ENCODE results near the gene CLEC16A.

Gene CLEC16A

DNA sequence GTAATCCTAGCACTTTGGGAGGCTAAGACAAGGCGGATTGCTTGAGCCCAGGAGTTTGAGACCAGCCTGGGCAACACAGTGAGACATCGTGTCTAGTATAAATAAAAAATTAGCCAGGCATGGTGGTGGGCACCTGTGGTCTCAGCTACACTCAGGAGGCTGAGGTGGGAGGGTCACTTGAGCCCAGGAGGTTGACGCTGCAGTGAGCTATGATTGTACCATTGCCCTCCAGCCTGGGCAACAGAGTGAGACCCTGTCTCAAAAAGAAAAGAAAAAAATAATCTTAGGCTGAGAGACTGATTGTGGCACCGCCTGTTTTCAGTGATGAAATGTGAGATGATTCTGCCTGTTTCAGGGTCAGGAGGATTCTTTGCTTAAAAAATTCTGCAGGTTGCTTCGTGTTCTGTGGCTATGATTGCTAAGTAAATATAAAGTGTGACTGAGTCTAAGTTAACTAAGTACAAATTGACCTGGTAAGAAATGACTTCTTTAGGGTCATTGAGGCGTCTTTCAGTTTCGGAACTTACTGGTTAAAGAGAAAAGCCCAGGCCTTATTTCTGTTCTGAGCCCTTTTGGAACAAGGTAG, 183.3 kb downstream of the CLEC16A start:
- no peak for DNase-seq (ENCODE audit: low spot score)

DNA sequence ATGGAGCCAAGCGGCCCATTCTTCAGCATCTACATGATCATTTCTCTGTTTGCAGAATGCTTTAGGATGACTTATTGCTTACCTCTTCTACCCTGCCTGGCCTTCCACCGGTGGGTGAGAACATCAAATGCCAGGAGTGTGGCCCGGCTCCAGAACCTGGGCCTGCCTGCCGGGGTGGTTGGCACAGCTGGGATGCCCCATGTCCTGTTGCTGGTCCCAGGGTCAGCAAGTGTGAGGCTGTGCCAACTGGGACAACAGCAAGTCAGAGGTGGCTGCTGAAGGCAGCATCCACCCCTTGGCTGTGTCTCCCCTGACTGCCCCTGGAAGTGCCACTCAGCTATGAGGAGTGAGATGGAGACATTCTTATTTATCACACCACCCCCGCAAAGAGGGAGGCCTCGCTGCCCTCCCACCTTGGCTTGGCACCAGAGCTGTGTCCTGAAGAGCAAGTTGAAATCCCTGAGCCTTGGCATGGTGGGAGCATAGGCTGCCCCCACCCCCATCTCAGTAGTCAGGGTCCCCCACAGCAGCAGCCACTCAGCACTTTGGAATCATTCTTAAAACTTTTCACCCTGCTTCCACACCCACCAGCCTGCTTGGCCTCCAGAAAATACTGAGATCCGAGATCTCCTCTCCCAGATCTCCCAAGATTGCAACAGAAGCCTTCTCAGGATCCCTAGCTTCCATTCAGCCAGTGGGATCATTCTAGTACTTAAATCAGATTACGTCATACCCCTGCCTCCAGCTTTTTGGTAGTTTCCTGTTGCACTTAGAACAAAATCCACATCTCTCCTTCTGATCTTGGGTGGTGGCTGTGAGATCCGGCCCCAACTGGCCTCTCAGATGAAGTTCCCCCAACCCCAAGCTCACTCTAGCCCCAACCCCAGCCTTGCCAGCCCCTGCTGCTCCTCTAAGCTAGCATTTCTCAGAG, 184.1 kb downstream of the CLEC16A start:
- DNase-seq (ENCODE audit: low spot score) = no peak

DNA sequence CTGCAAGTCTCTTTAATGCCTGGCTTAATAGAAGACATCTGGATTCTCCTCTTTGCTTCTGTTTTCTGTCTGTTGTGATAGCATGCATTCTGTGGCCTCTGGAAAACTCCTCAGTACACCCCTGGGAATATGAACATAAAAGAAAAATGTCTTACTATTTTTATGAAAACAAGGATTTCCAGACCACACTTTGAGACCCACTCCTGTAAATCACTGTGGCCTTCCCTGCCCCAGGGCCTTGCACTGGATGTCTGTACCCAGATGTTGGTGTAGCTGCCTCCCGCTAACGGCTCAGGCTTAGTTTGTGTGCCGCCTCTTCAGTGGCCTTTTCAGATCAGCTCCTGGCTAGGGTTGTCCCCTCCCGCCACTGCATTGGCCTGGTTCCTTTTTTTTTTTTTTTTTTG, 185.0 kb downstream of the CLEC16A start:
- no peak for DNase-seq (ENCODE audit: low spot score)

DNA sequence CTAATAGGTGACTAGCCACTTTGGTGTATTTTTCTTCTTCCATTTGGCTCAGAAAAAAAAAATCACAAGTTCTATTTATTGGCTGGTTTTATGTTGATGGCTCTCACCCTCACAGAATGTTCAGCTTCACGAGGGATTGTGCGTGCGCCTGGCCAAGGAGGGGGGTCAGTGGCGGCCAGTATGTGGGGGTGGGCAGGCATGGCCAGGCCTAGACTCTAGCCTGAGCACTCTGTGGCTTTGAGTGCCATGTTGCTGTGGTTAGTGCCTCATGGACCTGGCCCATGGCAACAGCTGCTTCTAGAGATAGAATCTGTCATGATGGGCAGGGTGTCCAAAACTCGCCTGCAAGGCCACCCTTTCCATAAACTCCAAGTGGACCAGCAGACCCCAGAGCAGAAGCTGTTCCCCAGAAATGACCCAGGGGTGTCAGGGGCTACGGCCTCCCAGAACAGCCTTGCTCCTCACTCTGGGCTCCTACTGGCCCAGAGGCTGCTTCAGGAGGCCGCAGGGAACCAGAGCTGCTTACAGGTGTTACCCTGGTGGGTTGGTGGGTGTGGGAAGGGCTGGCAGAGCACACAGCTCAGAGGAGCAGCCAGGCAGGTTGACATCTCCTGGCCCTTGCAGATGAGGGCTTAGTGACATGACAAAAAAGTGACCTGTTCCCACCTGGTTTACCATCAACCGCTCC, 186.8 kb downstream of the CLEC16A start:
- no peak for DNase-seq (ENCODE audit: low spot score)

DNA sequence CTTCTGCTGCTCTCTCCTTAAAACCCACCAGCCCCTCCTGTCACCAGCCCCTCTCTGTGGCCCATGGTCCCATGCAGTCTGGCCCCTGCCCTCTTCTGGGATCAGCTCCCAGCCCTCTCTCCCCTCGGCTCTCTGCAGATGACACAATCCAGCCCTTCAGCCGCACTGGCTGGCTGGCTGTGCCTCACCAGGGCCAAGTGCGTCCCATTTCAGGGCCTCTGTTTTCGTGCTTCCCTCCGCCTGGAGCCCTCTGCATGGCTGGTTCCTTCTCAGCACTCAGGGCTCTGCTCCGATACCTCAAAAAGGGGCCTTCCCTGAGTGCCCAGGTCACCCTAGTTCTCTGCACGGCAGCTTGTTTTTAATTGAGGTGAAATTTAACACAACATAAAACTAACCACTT, 187.3 kb downstream of the CLEC16A start:
- no peak for DNase-seq (ENCODE audit: low spot score)

DNA sequence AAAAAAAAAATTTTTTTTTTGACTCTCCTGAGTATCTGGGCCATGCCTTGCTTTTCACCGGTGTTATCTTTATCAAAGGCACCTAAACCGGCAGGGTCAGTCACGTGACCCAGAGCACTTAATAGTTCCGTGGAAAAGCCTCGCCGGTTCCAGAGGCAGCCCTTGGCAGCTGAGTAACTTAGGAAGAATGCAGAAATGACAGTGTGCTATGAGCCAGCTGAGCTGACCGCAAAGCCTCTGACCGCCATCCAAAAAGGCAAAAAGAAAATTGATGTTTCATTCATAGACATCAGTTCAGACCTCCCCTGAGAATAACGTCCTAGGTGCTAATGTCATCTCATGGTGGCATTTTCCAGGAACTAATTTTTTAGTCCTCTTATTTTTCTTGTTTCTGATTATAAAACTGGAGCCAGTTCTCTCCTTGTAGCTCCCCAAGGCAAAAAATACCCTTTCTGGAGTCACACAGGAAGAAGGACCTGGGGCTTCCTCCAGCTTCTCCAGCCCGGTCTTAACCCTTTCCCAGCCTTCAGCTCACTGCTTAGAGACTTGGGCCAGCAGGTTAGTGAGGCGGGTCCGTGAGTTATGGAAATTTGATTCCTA, 189.1 kb downstream of the CLEC16A start:
- peak; percentile 56 for DNase-seq (ENCODE audit: low spot score)

DNA sequence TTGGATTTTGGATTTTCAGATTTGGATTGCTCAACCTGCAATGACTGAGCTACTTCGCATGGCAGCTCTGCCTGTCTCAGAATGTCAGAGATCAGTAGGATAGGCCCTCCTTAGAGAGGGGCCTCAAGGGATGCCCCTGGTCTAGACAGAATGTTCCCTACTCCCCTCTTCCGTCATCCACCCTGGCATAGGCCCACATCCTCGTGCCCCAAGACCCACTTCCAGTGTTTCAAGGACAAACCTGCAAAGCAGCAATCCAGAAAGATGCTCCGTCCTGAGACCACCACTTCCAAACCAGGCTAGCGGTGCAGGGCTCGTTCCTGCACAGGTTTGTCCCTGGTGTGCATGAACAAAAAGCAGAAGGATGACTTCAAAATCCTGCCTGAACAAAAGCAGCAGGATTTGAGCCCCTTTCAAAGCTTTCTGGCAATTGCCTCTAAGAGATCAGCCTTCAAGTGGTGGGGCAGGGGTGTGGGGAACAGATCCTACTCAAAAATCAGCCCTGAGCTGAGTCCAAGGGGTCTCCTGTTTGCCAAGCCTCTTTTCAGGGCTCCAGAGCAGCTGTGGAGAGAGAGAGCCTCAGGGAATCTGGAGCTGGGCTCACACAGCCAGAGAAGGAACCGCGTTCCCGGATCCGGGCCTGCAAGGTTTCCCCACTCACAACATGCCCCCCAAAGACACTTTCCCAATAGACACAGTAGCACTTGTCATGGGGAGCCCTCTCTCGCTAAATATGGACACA, 190.5 kb downstream of the CLEC16A start:
- DNase-seq (ENCODE audit: low spot score) = no peak

DNA sequence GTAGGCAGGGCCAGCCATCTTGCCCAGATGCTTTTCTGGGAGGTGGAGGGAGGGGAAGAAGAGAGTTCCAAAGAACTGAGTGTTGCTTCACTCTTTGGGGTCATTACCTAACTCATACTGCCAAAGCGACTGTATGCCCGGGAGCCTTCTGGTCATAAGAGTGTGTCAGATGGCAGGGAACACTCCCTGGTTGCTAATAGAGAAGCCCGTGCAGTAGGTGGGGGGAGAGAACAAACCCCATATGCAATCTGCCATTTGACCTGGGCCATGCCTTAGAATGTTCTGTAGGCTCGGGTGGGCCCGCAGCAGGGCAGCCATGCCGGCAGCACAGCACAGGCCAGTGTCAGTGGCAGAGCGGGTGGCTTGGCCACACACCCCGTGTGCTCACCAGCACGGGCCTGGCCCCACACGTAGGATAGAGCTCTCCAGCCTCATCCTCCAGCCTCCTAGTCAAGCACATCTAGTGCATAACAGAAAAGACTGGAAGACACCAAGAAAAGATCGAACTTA, 191.2 kb downstream of the CLEC16A start:
- DNase-seq (ENCODE audit: low spot score) = no peak

DNA sequence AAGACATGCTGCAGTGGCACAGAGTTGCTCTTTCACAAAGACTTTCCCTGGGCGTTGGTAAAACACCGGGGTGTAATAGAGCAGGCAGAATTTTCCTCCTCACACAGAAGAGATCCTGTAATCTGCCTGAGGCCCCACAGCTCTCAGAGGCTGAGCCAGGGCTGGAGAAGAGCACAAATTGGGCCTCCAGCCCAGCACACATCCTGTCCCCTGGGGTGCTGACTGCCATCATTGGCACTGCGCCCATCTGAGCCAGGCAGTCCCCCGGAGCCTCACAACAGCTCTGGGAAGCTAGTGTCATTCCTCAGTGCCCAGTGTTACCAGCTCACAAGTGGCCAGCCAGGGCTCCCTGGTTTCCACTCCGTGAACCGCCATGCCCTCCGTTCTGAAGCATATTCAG, 192.2 kb downstream of the CLEC16A start:
- DNase-seq (ENCODE audit: low spot score) = no peak

DNA sequence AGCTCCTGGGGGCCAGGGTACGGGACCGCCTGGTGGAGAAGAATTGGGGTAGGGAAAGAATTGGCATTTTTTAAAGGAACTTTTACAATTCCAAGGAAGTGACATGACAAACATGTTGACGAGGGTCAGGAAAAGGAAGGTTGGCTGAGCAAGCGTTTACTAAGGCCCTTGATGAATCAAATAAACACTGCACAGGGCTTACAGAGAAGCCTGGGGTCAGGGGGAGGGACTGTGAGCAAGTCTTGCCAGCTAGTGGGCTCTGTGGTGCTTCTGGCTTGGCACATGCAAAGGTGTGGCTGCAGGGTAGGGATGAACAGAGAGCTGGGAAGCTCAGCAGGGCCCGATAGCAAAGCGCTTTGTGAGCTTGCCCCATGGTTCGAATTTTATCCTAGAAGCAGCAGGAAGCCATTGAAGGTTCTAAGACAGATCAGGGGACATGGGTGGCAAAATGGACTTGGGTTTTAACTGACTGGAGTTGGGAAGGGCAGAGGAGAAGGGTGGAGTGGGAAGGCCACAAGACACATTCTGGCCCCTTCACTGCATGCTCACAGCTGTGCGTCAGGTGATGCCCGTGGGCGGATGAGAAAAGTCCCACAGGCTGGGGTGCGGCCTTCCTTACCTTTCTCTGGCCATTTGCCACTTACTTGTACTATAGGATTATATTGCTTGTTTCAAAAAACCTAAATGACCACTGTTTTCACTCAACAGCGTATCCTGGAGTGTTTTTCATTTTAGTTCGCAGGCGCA, 193.8 kb downstream of the CLEC16A start:
- DNase-seq (ENCODE audit: low spot score) = no peak

DNA sequence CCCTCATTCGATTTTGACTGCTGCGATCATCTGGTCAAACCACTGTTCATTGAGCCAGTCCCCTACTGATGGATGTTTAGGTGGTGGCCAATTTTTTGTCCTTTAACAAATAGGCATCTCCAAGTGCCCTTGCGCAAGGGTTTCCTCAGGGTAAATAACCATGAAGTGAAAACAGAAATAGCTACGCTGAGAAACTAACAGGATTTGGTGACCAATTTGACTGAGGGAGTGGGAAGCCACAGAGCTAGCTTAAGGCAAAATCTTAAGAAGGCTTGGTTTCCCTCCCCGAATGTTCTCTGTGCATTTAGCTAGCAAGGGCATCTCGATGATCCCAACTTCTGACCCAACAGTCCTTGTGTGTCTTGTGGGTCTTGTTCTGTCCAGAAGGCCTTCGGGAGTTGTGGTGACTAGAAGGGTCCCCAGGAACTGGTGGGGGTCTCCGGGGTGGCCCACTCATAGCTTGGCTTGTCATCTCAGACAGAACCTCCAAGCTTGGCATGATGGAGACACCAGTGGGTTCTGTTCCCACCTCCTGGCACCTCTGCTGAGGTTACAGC, 194.5 kb downstream of the CLEC16A start:
- DNase-seq (ENCODE audit: low spot score) = no peak

DNA sequence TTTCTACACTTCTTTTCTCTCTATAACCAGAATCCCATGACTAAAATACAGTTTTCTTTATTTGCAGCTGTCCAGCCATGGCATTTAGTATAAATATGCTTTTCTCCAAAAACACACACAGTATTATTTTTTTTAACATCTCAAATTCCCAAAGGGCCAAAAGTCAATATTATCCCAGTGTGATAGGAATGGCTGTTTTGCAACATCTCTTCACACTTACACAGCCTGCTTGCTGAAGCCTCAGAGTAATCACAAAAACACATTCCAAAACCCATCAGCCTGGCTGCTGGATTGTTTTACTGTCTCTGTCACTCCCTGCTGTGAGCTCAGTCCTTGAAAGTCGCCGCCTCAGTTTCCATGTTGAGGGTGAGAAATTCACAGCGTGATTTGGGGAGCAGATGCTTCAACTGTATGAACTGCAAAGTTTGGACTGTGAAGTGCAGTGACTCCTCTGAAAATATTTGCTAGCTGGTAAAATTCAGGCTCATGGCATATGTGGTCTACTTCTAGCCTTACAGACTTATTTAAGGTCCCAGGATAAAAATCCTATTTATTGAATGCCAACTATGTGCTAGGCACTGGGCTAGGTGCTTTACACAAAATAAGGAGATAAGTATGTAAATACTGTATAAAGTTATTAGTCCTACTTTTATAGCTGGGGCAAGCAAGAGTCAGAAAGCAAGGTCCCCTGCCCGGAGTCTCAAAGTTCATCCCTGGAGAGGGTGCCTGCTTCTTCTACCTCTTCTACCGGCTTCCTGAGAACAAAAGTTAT, 195.1 kb downstream of the CLEC16A start:
- DNase-seq (ENCODE audit: low spot score) = no peak

DNA sequence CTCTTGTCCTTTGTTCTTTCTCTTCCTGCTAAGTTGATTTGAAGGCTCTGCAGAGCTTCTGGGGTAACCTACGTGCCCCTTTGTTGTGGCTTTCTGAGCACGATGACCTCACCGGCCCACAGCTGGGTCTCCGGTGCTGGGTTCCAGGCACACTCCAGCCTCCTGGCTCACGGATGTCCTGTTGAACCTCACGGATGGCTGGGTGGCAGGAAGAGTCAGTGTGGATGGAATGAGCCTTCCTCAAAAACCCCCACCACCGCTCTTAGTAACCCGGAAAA, 195.7 kb downstream of the CLEC16A start:
- no peak for DNase-seq (ENCODE audit: low spot score)

DNA sequence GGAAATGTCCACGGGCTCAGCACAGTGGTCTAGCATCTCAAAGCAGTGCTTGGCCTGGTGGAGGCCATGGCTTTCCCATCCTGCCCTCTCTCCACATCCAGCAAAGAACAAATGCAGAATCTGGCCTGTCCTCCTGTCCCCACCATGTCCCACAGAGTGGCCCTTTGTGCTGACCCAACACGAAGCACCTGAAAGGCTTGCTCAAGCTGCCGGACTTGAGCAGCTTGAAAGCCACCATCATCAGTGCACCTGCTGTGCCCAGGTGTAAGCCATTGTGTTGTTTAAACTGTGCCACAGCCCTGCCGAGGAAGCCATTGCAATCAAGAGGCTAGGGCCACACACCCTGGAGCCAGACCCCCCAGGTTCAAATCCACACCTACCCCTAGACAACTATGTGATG, 196.1 kb downstream of the CLEC16A start:
- DNase-seq (ENCODE audit: low spot score) = no peak

DNA sequence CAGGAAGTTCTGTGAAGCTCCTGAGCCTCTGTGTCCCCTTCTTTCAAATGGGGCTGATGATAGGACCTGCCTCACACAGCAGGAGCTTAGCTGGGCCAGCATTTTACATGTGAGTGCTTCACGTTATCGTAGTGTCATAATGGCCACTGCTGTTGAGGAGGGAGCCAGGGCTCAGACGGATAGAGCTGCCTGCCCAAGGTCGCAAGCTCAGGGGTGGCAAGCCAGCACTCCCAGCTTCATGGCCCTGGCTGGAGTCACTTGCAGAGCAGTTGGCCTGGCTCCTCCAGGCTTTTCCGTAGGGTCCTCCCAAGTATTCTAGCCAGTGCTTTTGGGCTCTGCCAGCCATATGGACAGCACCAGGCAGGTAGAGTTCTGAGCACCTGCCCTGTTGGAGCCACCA, 196.5 kb downstream of the CLEC16A start:
- DNase-seq (ENCODE audit: low spot score) = no peak

DNA sequence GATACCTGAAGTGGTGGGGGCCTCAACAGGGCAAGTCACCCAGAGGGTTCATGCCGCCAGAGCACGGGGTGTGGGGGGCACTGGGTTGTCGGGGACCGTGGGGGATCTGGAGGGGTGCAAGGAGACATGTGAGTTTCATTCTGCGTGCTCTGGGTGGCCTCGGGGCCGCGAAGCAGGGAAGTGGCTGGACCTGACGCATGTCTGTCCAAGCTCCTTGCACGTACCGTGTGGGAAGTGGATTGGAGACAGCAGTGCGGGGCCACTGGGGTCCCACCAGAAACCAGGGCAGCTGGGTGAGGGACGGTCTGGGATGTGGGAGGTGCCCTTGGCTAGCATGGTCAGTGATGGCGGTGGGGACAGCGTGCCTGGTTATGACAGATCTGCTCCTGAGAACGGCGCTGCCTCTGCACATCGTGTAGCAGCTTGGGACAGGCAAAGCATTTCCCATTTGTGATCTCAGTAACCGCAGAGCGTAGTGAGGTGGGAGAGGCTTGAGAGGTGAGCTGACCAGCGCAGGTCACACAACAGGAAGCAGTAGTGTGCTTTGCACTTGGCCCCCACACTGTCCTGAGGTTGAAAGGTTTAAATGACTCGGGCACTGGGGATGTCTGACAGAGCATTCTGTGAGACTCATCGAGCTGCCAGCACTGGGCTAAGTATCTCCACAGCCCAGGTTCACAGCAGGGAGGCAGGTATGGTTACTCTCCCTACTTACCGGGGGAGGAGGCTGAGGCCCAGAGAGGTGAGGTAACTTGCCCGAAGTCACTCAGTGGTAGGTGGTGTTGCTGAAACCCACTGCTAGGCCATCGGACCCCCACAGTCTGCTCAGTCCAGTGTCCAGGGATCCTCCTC, 197.3 kb downstream of the CLEC16A start:
- DNase-seq (ENCODE audit: low spot score) = no peak

DNA sequence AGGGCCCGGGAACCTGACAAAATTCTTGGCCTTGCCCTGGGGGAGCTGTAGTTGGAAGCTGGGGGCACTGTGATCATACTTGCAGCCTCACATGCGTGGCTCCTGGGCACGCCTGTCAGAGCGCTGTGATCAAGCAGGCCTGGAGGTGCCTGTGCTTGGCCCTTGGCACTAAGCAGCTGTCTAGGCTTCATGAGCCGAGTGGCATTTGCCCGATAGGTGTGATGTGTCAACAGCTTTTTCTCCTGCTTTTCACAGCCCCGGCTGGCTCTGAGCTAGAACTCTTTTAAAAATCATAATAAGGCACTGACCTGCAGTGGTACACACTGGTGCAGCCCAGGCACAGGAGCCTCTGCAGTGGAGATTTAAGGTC, 197.9 kb downstream of the CLEC16A start:
- no peak for DNase-seq (ENCODE audit: low spot score)

DNA sequence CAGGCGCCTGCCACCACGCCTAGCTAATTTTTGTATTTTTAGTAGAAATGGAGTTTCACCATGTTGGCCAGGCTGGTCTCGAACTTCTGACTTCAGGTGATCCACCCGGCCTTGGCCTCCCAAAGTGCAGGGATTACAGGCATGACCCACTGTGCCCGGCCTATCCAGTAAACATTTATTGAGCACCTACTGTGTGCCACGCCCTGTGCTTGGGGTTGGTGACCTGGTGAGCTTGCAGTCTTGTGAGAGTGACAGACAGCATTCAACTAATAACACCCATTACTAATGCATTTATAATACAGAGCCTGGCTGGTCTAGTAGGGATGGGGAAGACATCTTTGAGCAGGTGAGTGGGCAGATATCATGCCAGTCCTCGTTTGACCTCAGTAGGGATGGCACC, 198.6 kb downstream of the CLEC16A start:
- DNase-seq (ENCODE audit: low spot score) = no peak

DNA sequence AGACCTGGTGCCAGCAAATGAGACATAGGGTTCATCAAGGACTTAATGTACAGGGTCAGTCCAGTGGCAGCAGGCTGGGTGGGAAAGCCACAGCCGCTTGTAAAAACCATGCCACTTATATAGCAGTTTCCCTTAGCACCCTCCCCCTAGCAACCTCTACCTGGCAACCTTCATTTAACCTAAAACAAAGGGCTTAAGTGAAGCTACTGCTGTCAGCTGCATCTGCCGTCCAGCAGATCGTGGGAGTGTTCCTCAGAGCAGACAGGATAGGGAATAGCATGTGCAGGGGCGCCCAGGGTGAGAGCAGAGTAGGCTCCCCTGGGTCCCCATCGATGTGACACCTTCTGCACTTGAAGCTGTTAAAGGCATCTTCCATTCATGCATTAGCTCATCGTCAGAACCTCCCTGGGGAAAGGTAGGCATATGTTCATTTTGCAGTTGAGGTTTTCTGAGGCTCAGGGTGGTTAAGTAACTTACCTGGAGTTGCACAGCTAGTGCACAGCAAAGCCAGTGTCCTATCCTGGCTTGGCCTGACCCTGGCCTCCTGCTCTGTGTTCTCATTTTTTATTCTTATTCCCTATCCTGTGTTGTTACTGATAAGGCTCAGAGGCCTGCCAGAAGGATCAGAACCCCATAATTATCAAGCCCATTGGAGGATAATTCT, 199.1 kb downstream of the CLEC16A start:
- no peak for DNase-seq (ENCODE audit: low spot score)
